ENCODE data around the gene YDJC. TPM values are rescaled to one million over a fixed set of nuclear protein-coding genes. Genes with fewer than 3 reads are reported as not detected.
A peak's percentile ranks its signal among the peaks of the same experiment; 100 is the strongest.

YDJC gene
- total and polyA plus RNA-seq, 9 of the 15 experiments (the other 6 are each of a cell fraction or from before 2014, with no cell fraction given), result 13.5 to 871 (median 164) TPM

- CTCF ChIA-PET (ENCODE audit: low intra/inter-chr PET ratio), result no interaction called here
- Histone ChIP-seq H3K9me3 (replicated peaks; ENCODE audit: control insufficient read depth, insufficient read depth, low read depth, low read length) (no peaks in the 10 kb centered on the region), H3K79me2 (ENCODE audit: control insufficient read depth, insufficient read depth, low read length) (peaks cover 9% of the 10 kb centered on the region; the same call in 1 of the 3 replicates), H3K36me3 (ENCODE audit: control insufficient read depth, insufficient read depth, low read length) (no peaks in the 10 kb centered on the region; the same call in 2 of the 3 replicates), H2AFZ (ENCODE audit: low read depth, low read length) (no peak overlapping the region), H4K20me1 (replicated peaks; ENCODE audit: control insufficient read depth, insufficient read depth, low read length) (no peaks in the 10 kb centered on the region), H3K4me2 (ENCODE audit: insufficient read depth, low read length) (no peak overlapping the region), H3K4me3 (no peak overlapping the region), H3K27ac (ENCODE audit: extremely low read depth, low read depth, low read length) (no peak overlapping the region), H3K4me1 (replicated peaks in 1 of 2; ENCODE audit: control insufficient read depth in 2 of 2, insufficient read depth in 2 of 2, low read length in 2 of 2) (peaks cover 30 to 72% of the 10 kb centered on the region in 2 experiments), H3K9ac (ENCODE audit: insufficient read depth in 1 of 2, low read depth in 2 of 2, low read length in 2 of 2) (peak overlapping the region in 1 of 2 experiments; percentile 79; a peak in 2 of 4 replicates), H3K27me3 (ENCODE audit: control insufficient read depth in 2 of 2, insufficient read depth in 2 of 2, low read length in 2 of 2) (no peaks in the 10 kb centered on the region), H3K9me1 (ENCODE audit: control insufficient read depth, insufficient read depth, low read length) (peaks cover 9% of the 10 kb centered on the region)
- POLR2A ChIA-PET, result interaction anchor here (0.5 to 76.8 kb wide), 9 partner anchors 16 to 1321 kb away, joined by 3 to 4622 read pairs (median 5); partner anchors contain the start of genes CCDC116, SDF2L1 and YDJC
- ATAC-seq, result no peak
- 50% methylated on average over 15 of the region's 15 CpGs for WGBS (ENCODE audit: insufficient coverage, low coverage, missing lambda C conversion rate)
- intact Hi-C loops (cut with micrococcal nuclease), result loop anchor here (10.0 kb wide), 1 partner anchor 919 kb away; the partner anchor contains the start of gene PRAME
- no peak for DNase-seq (ENCODE audit: extremely low read depth in 1 of 4, low spot score in 3 of 4)
- no peak for FAIRE-seq
- in situ Hi-C loops (cut with MboI), result loop anchor here (25.0 kb wide), 1 partner anchor 499 kb away; no protein-coding TSS in a partner anchor
- BruUV-seq (replicated peaks), result no TSS peak
- TF ChIP-seq HMGXB4 (CRISPR knock-in tag; IDR thresholded peaks at IDR 0.05) (no peak), BHLHE40 (IDR thresholded peaks at IDR 0.05; ENCODE audit: low read length) (0 out of 2 replicates have a peak, but pooled peaks have one; percentile 6), STAT6 (CRISPR knock-in tag; IDR thresholded peaks at IDR 0.05) (peak; percentile 37; the same call in 1 of the 2 replicates), ATF3 (IDR thresholded peaks at IDR 0.05) (no peak), ATF3 (CRISPR knock-in tag; conservative IDR thresholded peaks at IDR 0.05) (no peak; the same call in 1 of the 2 replicates)
Observed at GRCh38 chr22:21635771-21636510, 6.1 kb upstream of the YDJC start.

Measured in K562 (cell line).